Measurements from ENCODE around the gene TOMM20L. TPM values are rescaled to one million over a fixed set of nuclear protein-coding genes. Genes with fewer than 3 reads are reported as not detected.

TOMM20L gene
- total RNA-seq, 4 donors from 2014 or later: not detected

GRCh38 chr14:58439476-58439875, 43.7 kb downstream of the TOMM20L start:
- TF ChIP-seq POLR2A (IDR thresholded peaks at IDR 0.05) (no peak), CTCF (IDR thresholded peaks at IDR 0.05) (no peak)
- DNase-seq: no peak
- Histone ChIP-seq H3K27me3 (no peaks in the 10 kb centered on the region), H3K4me3 (no peak overlapping the region), H3K4me1 (no peaks in the 10 kb centered on the region), H3K27ac (no peak overlapping the region), H3K36me3 (peaks cover 4 to 100% (median 6%) of the 10 kb centered on the region in 3 donors), H3K9me3 (no peaks in the 10 kb centered on the region)
- 68 to 87% methylated on average over 3 to 5 of the region's 5 CpGs for WGBS, 2 donors
- intact Hi-C loops (cut with DNase I): no loop called here

GRCh38 chr14:58444627-58445026, 48.9 kb downstream of the TOMM20L start:
- Histone ChIP-seq H3K9me3 (no peaks in the 10 kb centered on the region), H3K27me3 (no peaks in the 10 kb centered on the region), H3K4me3 (no peak overlapping the region), H3K4me1 (no peaks in the 10 kb centered on the region), H3K36me3 (peaks cover 6 to 96% (median 8%) of the 10 kb centered on the region in 3 donors), H3K27ac (no peak overlapping the region)
- TF ChIP-seq POLR2A (IDR thresholded peaks at IDR 0.05) (no peak), CTCF (IDR thresholded peaks at IDR 0.05) (no peak)
- WGBS, 2 donors: 85 to 96% methylated on average over 3 to 5 of the region's 5 CpGs
- DNase-seq: no peak
- intact Hi-C loops (cut with DNase I): no loop called here

GRCh38 chr14:58455593-58456265, 60.0 kb downstream of the TOMM20L start:
- no peak for DNase-seq
- no peak for TF ChIP-seq CTCF (IDR thresholded peaks at IDR 0.05)
- TF ChIP-seq POLR2A (IDR thresholded peaks at IDR 0.05): no peak
- H3K4me1 ChIP-seq: peaks cover 0 to 9% (median 3%) of the 10 kb centered on the region in 3 donors
- intact Hi-C loops (cut with DNase I): no loop called here
- H3K36me3 ChIP-seq: peaks cover 0 to 81% (median 0%) of the 10 kb centered on the region in 3 donors
- no peaks in the 10 kb centered on the region for H3K9me3 ChIP-seq
- WGBS, 2 donors: 46 to 72% methylated on average over 8 to 9 of the region's 9 CpGs
- H3K27ac ChIP-seq: peak overlapping the region in 2 of 4 donors; percentile 18 to 25
- H3K27me3 ChIP-seq: no peaks in the 10 kb centered on the region
- no peak overlapping the region for H3K4me3 ChIP-seq

Small RNA genes lying within 50 kb of the gene (small RNA-seq; reads per million reads assigned to genes)
- gene RF00019: 0 reads per million in 4 donors

Other genes starting within 250 kb of the TOMM20L start
- 1 to 10 TPM in 3 of 4 donors, under 1 TPM in 1; 0.44 to 4.4 (median 2.4) TPM for gene ARMH4, start 243.7 kb upstream of the TOMM20L start, total RNA-seq
- gene ACTR10, start 195.8 kb upstream of the TOMM20L start, total RNA-seq: 10 to 100 TPM; 19.2 to 62.6 (median 39.4) TPM
- 100 to 1,000 TPM in 3 of 4 donors, 10 to 100 TPM in 1; 73.6 to 157 (median 119) TPM for gene PSMA3, start 151.1 kb upstream of the TOMM20L start, total RNA-seq
- 10 to 100 TPM in 3 of 4 donors, 1 to 10 TPM in 1; 9.9 to 19.3 (median 13.4) TPM for gene ARID4A, start 97.4 kb upstream of the TOMM20L start, total RNA-seq
- gene TIMM9, start 31.6 kb downstream of the TOMM20L start, total RNA-seq: 10 to 100 TPM; 34.0 to 65.0 (median 59.0) TPM
- 10 to 100 TPM in 3 of 4 donors, 1 to 10 TPM in 1; 9.6 to 16.8 (median 13.9) TPM for gene KIAA0586, start 31.8 kb downstream of the TOMM20L start, total RNA-seq
- gene DACT1, start 242.0 kb downstream of the TOMM20L start, total RNA-seq: 1 to 10 TPM in 2 of 4 donors, not detected in 2; 1.7 to 3.1 TPM